GM19455 (cell line): ENCODE measurements around the gene PLSCR1.

Experiments
- ATAC-seq: cut with Tn5 transposase; IDR thresholded peaks from one replicate; pipeline ENCODE4 v1.9.1; 2021; ENCODE audit not compliant: unreplicated experiment

PLSCR1 gene

GRCh38 chr3:146544002-146544928 lies at the start of gene PLSCR1:
Gene PLSCR1, minus strand, starts transcription at chr3:146544607. Its CDS starts 8,055 bp downstream, at chr3:146536552.
- ATAC-seq: peak; percentile 88

- no peak for ATAC-seq
Observed at GRCh38 chr3:146593776-146594175, 49.4 kb upstream of the PLSCR1 start.

- ATAC-seq: no peak
Observed at GRCh38 chr3:146590521-146590920, 46.1 kb upstream of the PLSCR1 start.

- ATAC-seq: no peak
Observed at GRCh38 chr3:146589899-146590508, 45.6 kb upstream of the PLSCR1 start.

GRCh38 chr3:146585156-146585555 lies 40.7 kb upstream of the PLSCR1 start:
- no peak for ATAC-seq

GRCh38 chr3:146581951-146582467 lies 37.6 kb upstream of the PLSCR1 start:
- ATAC-seq: no peak

- no peak for ATAC-seq
Observed at GRCh38 chr3:146581080-146581601, 36.7 kb upstream of the PLSCR1 start.

GRCh38 chr3:146577662-146578061 lies 33.3 kb upstream of the PLSCR1 start:
- no peak for ATAC-seq

GRCh38 chr3:146575636-146576035 lies 31.2 kb upstream of the PLSCR1 start:
- ATAC-seq: no peak

- ATAC-seq: no peak
Observed at GRCh38 chr3:146574173-146574572, 29.8 kb upstream of the PLSCR1 start.

- ATAC-seq: no peak
Observed at GRCh38 chr3:146569314-146569713, 24.9 kb upstream of the PLSCR1 start.

GRCh38 chr3:146566138-146566537 lies 21.7 kb upstream of the PLSCR1 start:
- no peak for ATAC-seq

GRCh38 chr3:146561879-146562278 lies 17.5 kb upstream of the PLSCR1 start:
- ATAC-seq: no peak

GRCh38 chr3:146561463-146561862 lies 17.1 kb upstream of the PLSCR1 start:
- ATAC-seq: no peak

GRCh38 chr3:146560678-146561077 lies 16.3 kb upstream of the PLSCR1 start:
- no peak for ATAC-seq

- no peak for ATAC-seq
Observed at GRCh38 chr3:146559388-146559787, 15.0 kb upstream of the PLSCR1 start.

GRCh38 chr3:146558781-146559180 lies 14.4 kb upstream of the PLSCR1 start:
- no peak for ATAC-seq

- ATAC-seq: no peak
Observed at GRCh38 chr3:146557745-146558144, 13.3 kb upstream of the PLSCR1 start.

- no peak for ATAC-seq
Observed at GRCh38 chr3:146555311-146555710, 10.9 kb upstream of the PLSCR1 start.

- ATAC-seq: no peak
Observed at GRCh38 chr3:146554151-146554760, 9.8 kb upstream of the PLSCR1 start.

- ATAC-seq: peak; percentile 93
Observed at GRCh38 chr3:146550743-146551510, 6.5 kb upstream of the PLSCR1 start.
